ENCODE measurements around the gene ALX4.

The ALX4 gene

DNA sequence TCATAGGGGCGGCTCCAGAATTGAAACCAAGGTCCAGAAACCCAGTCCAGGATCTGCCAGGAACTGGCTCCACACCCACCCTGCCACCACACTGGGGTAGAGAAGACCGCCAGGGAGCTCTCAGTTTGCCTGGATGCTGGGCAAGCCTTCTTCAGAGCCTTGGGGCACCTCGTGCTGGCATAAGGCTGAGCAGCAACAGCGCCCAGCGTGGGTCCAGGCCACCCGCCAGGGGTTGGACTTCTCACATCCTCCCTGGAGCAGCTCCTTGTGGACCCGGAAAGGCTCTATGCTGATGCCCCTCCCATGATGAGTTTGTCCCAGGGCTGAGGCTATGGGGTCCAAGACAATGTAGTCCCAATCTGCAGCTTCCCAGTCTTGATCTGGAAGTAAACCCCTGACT is 29.7 kb downstream of the ALX4 start:
- no peaks in the 10 kb centered on the region for H3K36me3 ChIP-seq (ENCODE audit: control insufficient read depth, insufficient read depth, low read length)
- no peaks in the 10 kb centered on the region for H3K9me3 ChIP-seq (ENCODE audit: control insufficient read depth, low read length)
- no peaks in the 10 kb centered on the region for H3K27me3 ChIP-seq (ENCODE audit: control insufficient read depth, insufficient read depth, low read length, poor library complexity, severe bottlenecking)
- H3K4me1 ChIP-seq (ENCODE audit: control insufficient read depth, insufficient read depth, low read length) = no peaks in the 10 kb centered on the region
- 91 to 95% methylated on average over 7 of the region's 7 CpGs for WGBS, 2 experiments
- H3K27ac ChIP-seq (ENCODE audit: insufficient read depth, low read depth, low read length, poor library complexity, severe bottlenecking) = no peak overlapping the region
- no peak overlapping the region for H3K4me3 ChIP-seq (ENCODE audit: insufficient read depth, low read depth, low read length)

DNA sequence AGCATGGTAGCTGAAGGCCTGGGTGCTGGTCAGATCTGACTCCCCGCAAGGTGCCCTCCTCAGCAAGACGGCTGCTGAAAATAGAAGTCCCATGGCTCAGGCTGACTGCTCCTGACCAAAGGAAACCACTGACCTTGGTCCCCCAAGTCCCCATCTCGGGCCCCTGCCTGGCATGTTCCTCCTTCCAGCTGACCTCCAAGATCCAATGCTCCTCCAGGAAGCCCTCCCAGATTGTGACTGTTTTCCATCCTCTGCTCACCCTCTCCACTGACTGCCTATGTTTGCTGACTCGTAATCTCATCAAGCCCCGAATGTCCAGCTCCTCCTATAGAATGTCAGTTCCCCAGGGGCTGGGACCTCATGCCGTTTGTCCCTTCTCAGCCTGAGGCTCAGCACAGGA is 30.5 kb downstream of the ALX4 start:
- no peaks in the 10 kb centered on the region for H3K27me3 ChIP-seq (ENCODE audit: control insufficient read depth, insufficient read depth, low read length, poor library complexity, severe bottlenecking)
- no peaks in the 10 kb centered on the region for H3K9me3 ChIP-seq (ENCODE audit: control insufficient read depth, low read length)
- no peaks in the 10 kb centered on the region for H3K36me3 ChIP-seq (ENCODE audit: control insufficient read depth, insufficient read depth, low read length)
- H3K27ac ChIP-seq (ENCODE audit: insufficient read depth, low read depth, low read length, poor library complexity, severe bottlenecking) = no peak overlapping the region
- WGBS, 2 experiments = 82 to 91% methylated on average over 6 of the region's 6 CpGs
- no peaks in the 10 kb centered on the region for H3K4me1 ChIP-seq (ENCODE audit: control insufficient read depth, insufficient read depth, low read length)
- no peak overlapping the region for H3K4me3 ChIP-seq (ENCODE audit: insufficient read depth, low read depth, low read length)

DNA sequence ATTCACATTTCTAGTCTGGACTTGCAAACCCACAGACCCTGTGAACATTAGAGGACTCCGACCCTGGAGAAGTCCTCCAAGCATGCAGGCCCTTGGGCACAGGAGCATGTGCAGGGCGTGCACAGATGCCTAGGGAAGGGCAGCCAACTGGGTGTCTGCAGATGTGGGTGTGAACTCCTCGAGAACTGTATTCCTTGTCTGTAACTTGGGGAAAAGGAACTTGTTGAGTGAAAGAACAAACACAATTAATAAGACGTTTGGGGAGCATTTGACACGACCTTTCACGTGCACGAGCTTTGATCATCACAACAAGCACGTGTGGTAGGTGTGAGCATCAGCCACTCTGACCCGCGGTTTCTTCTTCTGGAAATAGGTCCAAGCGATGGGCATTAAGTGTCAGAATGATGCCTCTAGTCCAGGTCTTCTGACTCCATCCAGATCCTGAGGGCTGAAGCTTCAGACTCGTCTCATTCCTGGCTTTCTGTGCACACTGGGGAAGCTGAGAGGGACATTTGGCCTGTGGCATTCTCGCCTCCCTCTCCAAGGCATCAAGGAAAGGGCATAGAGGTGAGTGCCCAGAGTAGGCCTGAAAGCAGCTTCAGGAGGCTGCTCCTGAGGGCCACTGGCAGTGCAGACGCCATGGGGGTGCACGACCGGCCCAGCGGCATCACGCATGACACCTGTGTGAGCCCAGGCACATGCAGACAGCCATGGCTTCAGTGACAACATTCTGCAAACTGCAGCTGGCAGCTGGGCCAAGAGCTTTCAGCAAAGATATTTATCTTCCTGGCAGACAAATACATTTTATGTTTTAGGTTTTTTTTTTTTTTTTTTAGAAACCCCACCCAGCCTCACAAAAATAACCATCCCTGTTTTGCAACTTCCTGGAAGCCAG is 32.5 kb downstream of the ALX4 start:
- H3K4me1 ChIP-seq (ENCODE audit: control insufficient read depth, insufficient read depth, low read length) = no peaks in the 10 kb centered on the region
- 95% methylated on average over 18 of the region's 18 CpGs for WGBS, 2 experiments
- no peak overlapping the region for H3K4me3 ChIP-seq (ENCODE audit: insufficient read depth, low read depth, low read length)
- H3K27ac ChIP-seq (ENCODE audit: insufficient read depth, low read depth, low read length, poor library complexity, severe bottlenecking) = no peak overlapping the region
- no peaks in the 10 kb centered on the region for H3K36me3 ChIP-seq (ENCODE audit: control insufficient read depth, insufficient read depth, low read length)
- no peaks in the 10 kb centered on the region for H3K9me3 ChIP-seq (ENCODE audit: control insufficient read depth, low read length)
- H3K27me3 ChIP-seq (ENCODE audit: control insufficient read depth, insufficient read depth, low read length, poor library complexity, severe bottlenecking) = no peaks in the 10 kb centered on the region

DNA sequence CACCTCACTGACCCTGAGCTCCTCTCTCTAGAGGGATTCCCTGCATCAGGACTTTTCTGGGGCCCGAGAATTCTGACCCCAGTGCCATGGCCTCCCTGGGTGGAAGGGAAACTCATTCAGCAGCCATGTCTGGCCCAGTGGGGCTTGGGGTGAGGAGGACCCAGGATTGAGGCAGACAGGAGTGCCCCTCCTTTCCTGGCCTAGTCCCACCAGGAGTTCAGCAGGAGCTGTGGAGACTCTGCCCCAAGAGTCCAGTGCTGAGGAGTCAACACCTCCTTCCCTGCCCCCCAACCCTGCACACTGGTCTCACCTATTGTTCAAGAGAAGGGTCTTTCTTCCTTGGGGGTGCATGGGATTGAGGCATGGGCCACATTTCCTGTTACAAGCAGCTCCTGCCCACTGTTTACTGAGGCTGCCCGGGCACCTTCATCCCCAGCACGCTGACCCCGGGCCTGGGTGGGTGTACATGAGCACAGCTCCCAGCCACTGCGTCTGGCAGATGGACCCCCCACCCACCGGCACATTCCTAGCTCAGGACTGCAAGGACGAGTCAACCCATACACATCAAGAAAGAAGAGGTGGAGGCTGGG is 33.9 kb downstream of the ALX4 start:
- WGBS, 2 experiments = 83 to 90% methylated on average over 5 to 7 of the region's 7 CpGs

DNA sequence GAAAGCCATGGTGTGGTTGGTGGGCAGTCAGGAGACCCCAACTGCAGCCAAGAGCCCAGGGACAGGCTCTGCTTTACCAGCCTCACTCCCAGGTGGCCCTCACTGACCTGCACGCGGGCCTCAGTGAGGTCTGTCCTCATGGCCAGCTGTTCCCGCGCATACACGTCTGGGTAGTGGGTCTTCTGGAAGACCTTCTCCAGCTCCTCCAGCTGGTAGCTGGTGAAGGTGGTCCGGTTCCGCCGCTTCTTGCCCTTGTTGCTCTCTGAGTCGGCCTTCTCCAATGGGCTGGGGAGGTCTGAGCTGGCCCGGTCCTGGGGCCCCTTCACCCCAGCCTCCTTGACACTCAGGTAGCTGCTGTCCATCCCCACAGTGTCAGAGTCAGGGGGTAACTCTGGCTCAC is 34.7 kb downstream of the ALX4 start:
- 96% methylated on average over 10 of the region's 10 CpGs for WGBS, 2 experiments
- Histone ChIP-seq H3K27me3 (ENCODE audit: control insufficient read depth, insufficient read depth, low read length, poor library complexity, severe bottlenecking) (no peaks in the 10 kb centered on the region), H3K4me3 (ENCODE audit: insufficient read depth, low read depth, low read length) (no peak overlapping the region), H3K36me3 (ENCODE audit: control insufficient read depth, insufficient read depth, low read length) (no peaks in the 10 kb centered on the region), H3K4me1 (ENCODE audit: control insufficient read depth, insufficient read depth, low read length) (peaks cover 5% of the 10 kb centered on the region), H3K27ac (ENCODE audit: insufficient read depth, low read depth, low read length, poor library complexity, severe bottlenecking) (no peak overlapping the region), H3K9me3 (ENCODE audit: control insufficient read depth, low read length) (no peaks in the 10 kb centered on the region)

More for the DNA sequence above, 33.9 kb downstream of the ALX4 start:
- Histone ChIP-seq H3K9me3 (ENCODE audit: control insufficient read depth, low read length) (no peaks in the 10 kb centered on the region), H3K4me1 (ENCODE audit: control insufficient read depth, insufficient read depth, low read length) (no peaks in the 10 kb centered on the region), H3K27me3 (ENCODE audit: control insufficient read depth, insufficient read depth, low read length, poor library complexity, severe bottlenecking) (no peaks in the 10 kb centered on the region), H3K36me3 (ENCODE audit: control insufficient read depth, insufficient read depth, low read length) (no peaks in the 10 kb centered on the region), H3K27ac (ENCODE audit: insufficient read depth, low read depth, low read length, poor library complexity, severe bottlenecking) (no peak overlapping the region), H3K4me3 (ENCODE audit: insufficient read depth, low read depth, low read length) (no peak overlapping the region)

DNA sequence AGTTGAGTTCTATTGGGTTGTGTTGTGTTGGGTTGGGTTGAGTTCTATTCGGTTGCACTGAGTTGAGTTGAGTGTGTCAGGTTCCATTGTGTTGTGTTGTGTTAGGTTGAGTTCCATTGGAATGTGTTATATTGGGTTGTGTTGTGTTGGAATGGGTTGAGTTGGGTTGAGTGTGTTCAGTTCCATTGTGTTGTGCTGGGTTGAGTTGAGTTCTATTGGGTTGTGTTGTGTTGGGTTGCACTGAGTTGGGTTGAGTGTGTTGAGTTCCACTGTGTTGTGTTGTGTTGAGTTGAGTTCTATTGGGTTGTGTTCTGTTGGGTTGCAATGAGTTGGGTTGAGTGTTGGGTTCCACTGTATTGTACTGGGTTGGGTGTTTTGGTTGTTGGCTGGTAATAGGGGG is 35.5 kb downstream of the ALX4 start:
- WGBS, 2 experiments = 93% methylated on average over 1 of the region's 1 CpG
- H3K4me3 ChIP-seq (ENCODE audit: insufficient read depth, low read depth, low read length) = no peak overlapping the region
- no peaks in the 10 kb centered on the region for H3K9me3 ChIP-seq (ENCODE audit: control insufficient read depth, low read length)
- H3K36me3 ChIP-seq (ENCODE audit: control insufficient read depth, insufficient read depth, low read length) = no peaks in the 10 kb centered on the region
- no peaks in the 10 kb centered on the region for H3K27me3 ChIP-seq (ENCODE audit: control insufficient read depth, insufficient read depth, low read length, poor library complexity, severe bottlenecking)
- no peak overlapping the region for H3K27ac ChIP-seq (ENCODE audit: insufficient read depth, low read depth, low read length, poor library complexity, severe bottlenecking)
- peaks cover 10% of the 10 kb centered on the region for H3K4me1 ChIP-seq (ENCODE audit: control insufficient read depth, insufficient read depth, low read length)

DNA sequence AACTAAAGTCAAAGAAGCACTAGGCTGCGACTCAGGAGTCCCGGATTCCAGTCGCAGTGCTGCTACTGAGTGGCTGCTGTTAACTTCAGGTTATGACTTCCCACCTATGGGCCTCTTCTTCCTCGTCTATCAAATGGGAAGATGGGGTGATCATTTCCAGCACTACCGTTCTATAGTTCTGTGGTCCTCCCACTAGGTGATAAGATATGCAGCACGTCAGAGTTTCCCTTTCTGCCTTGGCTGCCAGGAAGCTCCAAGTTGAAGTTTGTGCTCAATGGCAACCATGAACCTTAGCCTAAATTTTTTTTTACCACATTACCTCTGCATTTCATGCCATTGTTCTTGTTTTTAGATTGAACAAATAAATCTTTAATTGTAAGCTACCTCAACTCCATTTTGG is 38.7 kb downstream of the ALX4 start:
- no peaks in the 10 kb centered on the region for H3K36me3 ChIP-seq (ENCODE audit: control insufficient read depth, insufficient read depth, low read length)
- H3K27ac ChIP-seq (ENCODE audit: insufficient read depth, low read depth, low read length, poor library complexity, severe bottlenecking) = no peak overlapping the region
- 93 to 95% methylated on average over 6 of the region's 6 CpGs for WGBS, 2 experiments
- H3K4me1 ChIP-seq (ENCODE audit: control insufficient read depth, insufficient read depth, low read length) = peaks cover 11% of the 10 kb centered on the region
- H3K4me3 ChIP-seq (ENCODE audit: insufficient read depth, low read depth, low read length) = no peak overlapping the region
- no peaks in the 10 kb centered on the region for H3K9me3 ChIP-seq (ENCODE audit: control insufficient read depth, low read length)
- H3K27me3 ChIP-seq (ENCODE audit: control insufficient read depth, insufficient read depth, low read length, poor library complexity, severe bottlenecking) = no peaks in the 10 kb centered on the region

DNA sequence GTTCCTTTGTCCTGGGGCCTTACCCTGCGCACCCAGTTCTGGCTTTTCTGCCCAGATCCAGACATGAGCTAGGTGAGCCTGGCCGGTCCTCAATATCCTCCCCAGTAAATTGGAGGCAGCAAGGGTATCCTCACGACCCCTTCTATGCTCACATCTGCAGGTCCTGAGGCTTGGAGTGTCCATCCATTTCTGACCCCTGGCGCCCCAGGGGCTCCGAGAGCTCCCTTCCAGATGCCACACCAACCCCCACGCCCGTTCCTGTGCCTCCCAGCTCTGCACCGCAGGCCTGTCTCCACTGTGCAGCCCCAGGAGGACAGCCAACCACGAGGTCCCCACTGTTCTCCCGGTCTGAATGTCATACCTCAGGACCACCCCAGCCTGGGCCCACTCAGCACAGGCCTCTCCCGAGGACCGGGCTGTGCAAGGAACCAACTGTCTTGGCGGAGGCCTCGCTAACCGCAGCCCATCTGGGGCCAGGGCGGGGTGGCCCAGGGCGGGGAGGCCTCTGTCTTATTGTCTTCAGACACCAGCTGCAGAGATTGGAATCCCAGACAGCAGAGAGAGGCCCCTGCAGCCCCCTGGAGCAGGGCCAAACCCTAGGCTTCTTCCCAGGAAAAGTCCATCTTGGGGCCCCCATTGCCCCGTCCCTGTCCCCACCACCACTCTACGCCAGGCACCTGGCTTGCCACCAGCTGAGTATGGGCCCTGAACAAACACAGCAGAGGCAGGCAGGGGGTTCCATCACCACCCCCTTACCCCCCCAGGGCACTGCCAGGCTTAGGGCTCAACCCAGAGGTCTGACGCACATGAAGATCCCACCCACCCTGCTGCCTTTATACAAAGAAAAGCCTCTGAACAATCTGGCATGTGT is 39.3 kb downstream of the ALX4 start:
- Histone ChIP-seq H3K9me3 (ENCODE audit: control insufficient read depth, low read length) (no peaks in the 10 kb centered on the region), H3K36me3 (ENCODE audit: control insufficient read depth, insufficient read depth, low read length) (no peaks in the 10 kb centered on the region), H3K4me1 (ENCODE audit: control insufficient read depth, insufficient read depth, low read length) (peaks cover 11% of the 10 kb centered on the region), H3K4me3 (ENCODE audit: insufficient read depth, low read depth, low read length) (no peak overlapping the region), H3K27me3 (ENCODE audit: control insufficient read depth, insufficient read depth, low read length, poor library complexity, severe bottlenecking) (no peaks in the 10 kb centered on the region), H3K27ac (ENCODE audit: insufficient read depth, low read depth, low read length, poor library complexity, severe bottlenecking) (no peak overlapping the region)
- 89 to 90% methylated on average over 20 of the region's 20 CpGs for WGBS, 2 experiments

DNA sequence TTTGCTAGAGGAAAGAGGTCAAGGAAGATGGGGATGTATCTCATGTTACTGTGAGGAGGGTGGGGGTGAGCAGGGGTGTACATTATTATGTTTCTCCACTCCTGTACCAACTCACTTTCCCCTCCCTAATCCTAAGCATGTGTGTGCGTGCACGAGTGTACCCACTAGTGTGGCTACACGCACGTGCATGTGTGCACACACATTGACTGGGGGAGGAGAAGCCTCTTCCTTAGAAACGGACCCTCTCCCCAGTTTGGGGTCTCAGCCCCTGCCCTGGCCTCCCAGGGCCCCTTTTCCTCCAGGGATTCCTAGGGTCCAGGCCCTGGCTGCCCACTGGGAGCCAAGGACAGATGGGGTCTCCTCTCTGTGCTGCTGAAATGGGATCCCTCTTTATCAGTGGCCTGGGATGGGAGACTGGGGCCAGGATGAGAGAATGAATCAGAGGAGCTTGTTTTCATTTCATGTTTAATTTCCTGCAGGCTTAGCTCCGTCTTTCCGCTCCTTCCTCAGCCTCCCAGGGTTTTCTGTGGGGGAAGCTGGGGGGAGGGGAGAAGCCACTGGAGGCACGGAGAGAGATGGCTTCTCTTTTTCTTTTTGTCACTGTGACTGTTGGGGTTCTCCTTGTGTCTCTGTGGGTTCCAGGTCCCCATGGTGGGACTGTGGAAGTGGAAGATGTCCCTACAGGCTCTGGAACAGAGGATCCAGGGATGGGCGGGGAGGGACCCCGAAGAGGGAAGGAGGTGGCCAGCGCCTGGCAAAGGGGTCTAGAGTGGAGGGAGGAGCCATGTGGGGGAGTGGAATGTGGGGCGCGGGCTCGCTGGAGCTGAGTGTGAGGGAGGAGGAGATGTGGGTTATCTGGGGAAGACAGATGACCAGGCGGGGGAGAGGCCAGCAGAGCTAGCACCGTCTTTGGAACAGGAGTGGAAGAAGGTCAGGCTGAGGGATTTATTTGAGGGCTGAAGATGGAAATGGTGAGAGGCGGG is 40.3 kb downstream of the ALX4 start:
- Histone ChIP-seq H3K4me1 (ENCODE audit: control insufficient read depth, insufficient read depth, low read length) (peaks cover 11% of the 10 kb centered on the region), H3K9me3 (ENCODE audit: control insufficient read depth, low read length) (no peaks in the 10 kb centered on the region), H3K27ac (ENCODE audit: insufficient read depth, low read depth, low read length, poor library complexity, severe bottlenecking) (no peak overlapping the region), H3K4me3 (ENCODE audit: insufficient read depth, low read depth, low read length) (no peak overlapping the region), H3K36me3 (ENCODE audit: control insufficient read depth, insufficient read depth, low read length) (no peaks in the 10 kb centered on the region), H3K27me3 (ENCODE audit: control insufficient read depth, insufficient read depth, low read length, poor library complexity, severe bottlenecking) (no peaks in the 10 kb centered on the region)
- WGBS, 2 experiments = 87 to 88% methylated on average over 17 of the region's 17 CpGs
